Stimulated activated CD4-positive, alpha-beta T cell treated with anti-CD3 and anti-CD28 coated beads, Interleukin-12 subunit alpha, Interleukin-12 subunit beta, amount 100 ng/mL, for 48 hours (primary cell): ENCODE data around the gene AHDC1.

Source experiments
- DNase-seq, 3 donors: peaks; one replicate each; pipeline ENCODE4 v3.0.0-alpha.2; 2020; ENCODE audit warnings: low read depth in 2 of 3, low spot score in 1 of 3

AHDC1 gene

GRCh38 chr1:27489501-27489972, 114.4 kb downstream of the AHDC1 start:
- DNase-seq = peak in 1 of 3 donors; percentile 22

GRCh38 chr1:27487966-27488884, 115.7 kb downstream of the AHDC1 start:
- no peak for DNase-seq

- no peak for DNase-seq
Measured at GRCh38 chr1:27485363-27485762, 118.6 kb downstream of the AHDC1 start.
